GM23338 (cell line): Measurements from ENCODE around the gene NAA16.

ENCODE experiments used
- CTCF ChIP-seq, 2 experiments: fragments of 200-600 bp in 1 of 2; sonication (generic) in 1 of 2; conservative IDR thresholded peaks; 2 replicates each; pipeline versions ENCODE4 v1.5.1 to v1.6.1; 2016 to 2017; ENCODE audit warnings: antibody characterized with exemption in 2 of 2, low read depth in 2 of 2, mild to moderate bottlenecking in 2 of 2, moderate library complexity in 1 of 2
- ETS1 ChIP-seq: IDR thresholded peaks from 2 replicates; pipeline ENCODE4 v1.6.1; 2016; ENCODE audit warnings: antibody characterized with exemption
- EZH2 ChIP-seq: fragments of 200-600 bp; sonication (generic); IDR thresholded peaks from one replicate; pipeline ENCODE4 v1.8.0; 2017; ENCODE audit warnings: antibody characterized with exemption, mild to moderate bottlenecking, low read depth; ENCODE audit not compliant: unreplicated experiment
- EZH2phosphoT487 ChIP-seq: fragments of 200-600 bp; sonication (generic); IDR thresholded peaks from one replicate; pipeline ENCODE4 v1.8.1; 2018; ENCODE audit warnings: antibody characterized with exemption; ENCODE audit not compliant: unreplicated experiment
- JUNB ChIP-seq: IDR thresholded peaks from one replicate; pipeline ENCODE4 v1.6.1; 2016; ENCODE audit warnings: antibody characterized with exemption; ENCODE audit not compliant: unreplicated experiment
- NANOG ChIP-seq: IDR thresholded peaks from 2 replicates; pipeline ENCODE4 v1.6.1; 2016; ENCODE audit warnings: antibody characterized with exemption, borderline replicate concordance
- POLR2AphosphoS5 ChIP-seq: IDR thresholded peaks from 2 replicates; pipeline ENCODE4 v1.6.1; 2016; ENCODE audit warnings: antibody characterized with exemption, low read depth
- REST ChIP-seq: IDR thresholded peaks from one replicate; pipeline ENCODE4 v1.6.1; 2018; ENCODE audit warnings: antibody characterized with exemption; ENCODE audit not compliant: unreplicated experiment
- ZNF114 ChIP-seq: fragments of 250-450 bp; sonication (Bioruptor Pico); IDR thresholded peaks from 2 replicates; pipeline ENCODE4 v1.5.0; 2020; ENCODE audit warnings: mild to moderate bottlenecking, moderate library complexity
- ZNF462 ChIP-seq: fragments of 250-450 bp; sonication (Bioruptor Pico); IDR thresholded peaks from 2 replicates; pipeline ENCODE4 v1.5.0; 2020; ENCODE audit warnings: mild to moderate bottlenecking, moderate library complexity

GRCh38 chr13:41299316-41300094 lies 11.6 kb upstream of the NAA16 start:
- TF ChIP-seq CTCF (conservative IDR thresholded peaks at IDR 0.05; ENCODE audit: low read depth in 2 of 2) (no peak), ETS1 (no peak), POLR2AphosphoS5 (no peak), EZH2phosphoT487 (no peak), REST (no peak), EZH2 (no peak), JUNB (no peak), ZNF114 (CRISPR knock-in tag) (no peak), ZNF462 (CRISPR knock-in tag) (no peak), NANOG (no peak)
